ENCODE results near the gene KCNQ1OT1. TPM values are rescaled to one million over a fixed set of nuclear protein-coding genes. Genes with fewer than 3 reads are reported as not detected.

The KCNQ1OT1 gene
- total RNA-seq, 1 experiment from 2014 or later = 1.3 TPM

DNA sequence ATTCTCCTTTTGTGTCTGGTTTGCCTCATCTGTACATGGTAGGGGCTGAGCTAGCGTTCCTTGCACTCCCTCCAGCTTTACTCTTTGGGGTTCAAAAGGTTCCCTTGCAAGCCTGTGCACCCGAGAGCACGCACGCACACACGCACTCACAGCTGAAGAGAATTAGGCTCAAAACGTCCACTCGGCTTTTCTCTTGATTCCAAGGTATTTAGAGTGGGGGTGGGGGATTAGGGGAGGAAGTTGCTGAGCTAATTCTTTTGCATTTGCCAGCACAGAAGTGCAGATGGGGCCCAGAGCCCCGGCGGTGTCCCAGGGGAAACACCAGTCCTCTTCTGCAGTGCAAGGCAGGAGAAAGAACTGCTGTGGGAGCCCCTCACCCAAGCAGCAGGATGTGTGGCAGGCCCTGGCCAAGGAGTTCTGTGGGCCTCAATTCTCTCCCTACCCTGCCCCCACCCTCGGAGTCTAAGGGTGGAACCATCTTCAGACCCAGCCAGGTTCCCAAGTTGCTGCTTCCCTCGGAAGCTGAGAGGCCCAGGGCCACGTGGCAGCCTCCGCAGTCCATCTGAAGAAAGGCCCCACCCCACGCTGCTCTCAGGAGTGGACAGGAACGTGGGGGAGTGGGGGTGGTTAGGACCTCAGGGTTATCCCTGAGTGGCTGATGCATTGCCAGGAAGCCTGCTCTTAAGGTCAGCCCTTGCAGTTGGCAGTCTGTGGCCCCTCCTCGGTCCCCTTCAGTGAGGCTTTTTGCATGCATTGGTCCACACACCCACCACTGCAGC lies 3.8 kb upstream of the KCNQ1OT1 start:
- intact Hi-C loops (cut with micrococcal nuclease; ENCODE audit: unreplicated experiment) = no loop called here
- no peak overlapping the region for H3K4me3 Mint-ChIP-seq (ENCODE audit: low read depth, unreplicated experiment)
- BruUV-seq (replicated peaks) = no TSS peak
- no peak for DNase-seq
- H3K27me3 Mint-ChIP-seq (ENCODE audit: unreplicated experiment) = no peaks in the 10 kb centered on the region
- H3K36me3 Mint-ChIP-seq (ENCODE audit: insufficient read depth, unreplicated experiment) = peaks cover 18% of the 10 kb centered on the region
- CTCF ChIA-PET = interaction anchor here (0.6 to 1.7 kb wide), 2 partner anchors 12 to 95 kb away, joined by 3 read pairs; no protein-coding TSS in a partner anchor
- TF ChIP-seq, protein P1, sequence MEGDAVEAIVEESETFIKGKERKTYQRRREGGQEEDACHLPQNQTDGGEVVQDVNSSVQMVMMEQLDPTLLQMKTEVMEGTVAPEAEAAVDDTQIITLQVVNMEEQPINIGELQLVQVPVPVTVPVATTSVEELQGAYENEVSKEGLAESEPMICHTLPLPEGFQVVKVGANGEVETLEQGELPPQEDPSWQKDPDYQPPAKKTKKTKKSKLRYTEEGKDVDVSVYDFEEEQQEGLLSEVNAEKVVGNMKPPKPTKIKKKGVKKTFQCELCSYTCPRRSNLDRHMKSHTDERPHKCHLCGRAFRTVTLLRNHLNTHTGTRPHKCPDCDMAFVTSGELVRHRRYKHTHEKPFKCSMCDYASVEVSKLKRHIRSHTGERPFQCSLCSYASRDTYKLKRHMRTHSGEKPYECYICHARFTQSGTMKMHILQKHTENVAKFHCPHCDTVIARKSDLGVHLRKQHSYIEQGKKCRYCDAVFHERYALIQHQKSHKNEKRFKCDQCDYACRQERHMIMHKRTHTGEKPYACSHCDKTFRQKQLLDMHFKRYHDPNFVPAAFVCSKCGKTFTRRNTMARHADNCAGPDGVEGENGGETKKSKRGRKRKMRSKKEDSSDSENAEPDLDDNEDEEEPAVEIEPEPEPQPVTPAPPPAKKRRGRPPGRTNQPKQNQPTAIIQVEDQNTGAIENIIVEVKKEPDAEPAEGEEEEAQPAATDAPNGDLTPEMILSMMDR (IDR thresholded peaks at IDR 0.05; ENCODE audit: unreplicated experiment) = no peak
- H3K4me1 Mint-ChIP-seq (ENCODE audit: low read depth, unreplicated experiment) = no peaks in the 10 kb centered on the region
- H3K9me3 Mint-ChIP-seq (ENCODE audit: low read depth, unreplicated experiment) = no peaks in the 10 kb centered on the region
- H3K27ac Mint-ChIP-seq (ENCODE audit: unreplicated experiment) = no peak overlapping the region

DNA sequence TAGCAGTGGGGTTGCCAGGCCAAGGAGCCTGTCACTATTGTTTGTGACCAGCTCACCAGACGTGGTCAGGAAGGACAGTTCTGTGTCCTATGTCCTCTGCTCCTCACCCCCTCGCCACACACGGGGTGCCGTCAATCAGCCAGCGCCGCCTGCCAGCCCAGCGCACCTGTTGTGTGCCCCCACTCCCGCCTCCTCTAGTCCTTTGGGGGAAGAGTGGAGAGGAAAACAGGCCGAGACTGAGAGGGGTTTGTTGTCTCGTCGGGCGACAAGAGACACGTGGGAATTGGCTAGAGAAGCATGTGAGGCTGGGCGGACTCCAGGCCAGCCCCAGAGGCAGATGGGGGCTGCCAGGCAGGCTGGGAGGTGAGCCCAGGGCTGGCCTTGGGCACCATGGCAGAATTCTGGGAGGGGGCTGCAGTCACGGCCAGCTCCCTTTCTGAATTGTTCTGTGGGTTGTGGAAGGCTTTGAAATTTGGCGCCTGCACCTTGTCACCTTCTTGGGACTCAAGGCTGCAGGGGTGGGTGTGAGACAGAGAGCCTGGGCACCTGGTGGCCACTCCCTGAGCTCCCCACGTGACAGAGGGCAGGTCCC lies 3.1 kb upstream of the KCNQ1OT1 start:
- CTCF ChIA-PET = interaction anchor here (1.7 kb wide), 1 partner anchor 12 kb away, joined by 3 read pairs; no protein-coding TSS in a partner anchor
- H3K27me3 Mint-ChIP-seq (ENCODE audit: unreplicated experiment) = no peaks in the 10 kb centered on the region

DNA sequence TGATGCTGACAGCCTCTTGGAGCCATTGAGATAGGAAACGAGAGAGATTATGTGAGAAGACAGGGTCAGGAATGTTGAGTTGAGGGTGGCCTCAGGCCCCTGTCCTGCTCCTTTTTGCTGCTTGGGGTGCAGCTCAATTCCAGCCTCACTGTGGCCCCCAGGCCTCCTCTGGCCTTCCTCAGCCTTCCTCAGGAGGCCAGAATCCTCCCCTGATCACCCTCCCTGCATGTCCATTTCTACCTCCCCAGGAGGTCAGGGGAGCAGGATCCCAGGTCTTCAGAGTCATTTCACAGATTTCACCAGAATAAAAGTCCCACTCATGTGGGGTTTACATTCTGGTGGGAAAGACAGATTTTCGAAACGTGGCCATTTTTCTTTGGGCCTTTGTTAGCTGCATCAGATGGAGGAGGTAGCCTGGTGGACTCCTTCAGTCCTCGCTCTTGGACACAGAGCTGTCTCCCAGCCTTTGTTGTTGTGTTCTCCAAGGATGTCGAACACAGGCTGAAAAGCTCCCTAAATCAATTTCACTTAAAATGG lies 2.2 kb upstream of the KCNQ1OT1 start:
- peaks cover 19% of the 10 kb centered on the region for H3K36me3 Mint-ChIP-seq (ENCODE audit: insufficient read depth, unreplicated experiment)
- no peaks in the 10 kb centered on the region for H3K4me1 Mint-ChIP-seq (ENCODE audit: low read depth, unreplicated experiment)
- H3K27me3 Mint-ChIP-seq (ENCODE audit: unreplicated experiment) = no peaks in the 10 kb centered on the region
- DNase-seq = no peak
- TF ChIP-seq, protein P1 (IDR thresholded peaks at IDR 0.05; ENCODE audit: unreplicated experiment) = no peak
- H3K4me3 Mint-ChIP-seq (ENCODE audit: low read depth, unreplicated experiment) = no peak overlapping the region
- H3K27ac Mint-ChIP-seq (ENCODE audit: unreplicated experiment) = no peak overlapping the region
- intact Hi-C loops (cut with micrococcal nuclease; ENCODE audit: unreplicated experiment) = no loop called here
- no TSS peak for BruUV-seq (replicated peaks)
- H3K9me3 Mint-ChIP-seq (ENCODE audit: low read depth, unreplicated experiment) = no peaks in the 10 kb centered on the region
- CTCF ChIA-PET = no interaction called here

More for the DNA sequence above, 3.1 kb upstream of the KCNQ1OT1 start:
- H3K36me3 Mint-ChIP-seq (ENCODE audit: insufficient read depth, unreplicated experiment) = peaks cover 19% of the 10 kb centered on the region
- H3K27ac Mint-ChIP-seq (ENCODE audit: unreplicated experiment) = no peak overlapping the region
- H3K9me3 Mint-ChIP-seq (ENCODE audit: low read depth, unreplicated experiment) = no peaks in the 10 kb centered on the region
- no peak for DNase-seq
- H3K4me3 Mint-ChIP-seq (ENCODE audit: low read depth, unreplicated experiment) = no peak overlapping the region
- TF ChIP-seq, protein P1 (IDR thresholded peaks at IDR 0.05; ENCODE audit: unreplicated experiment) = no peak
- H3K4me1 Mint-ChIP-seq (ENCODE audit: low read depth, unreplicated experiment) = no peaks in the 10 kb centered on the region
- BruUV-seq (replicated peaks) = no TSS peak
- intact Hi-C loops (cut with micrococcal nuclease; ENCODE audit: unreplicated experiment) = no loop called here

DNA sequence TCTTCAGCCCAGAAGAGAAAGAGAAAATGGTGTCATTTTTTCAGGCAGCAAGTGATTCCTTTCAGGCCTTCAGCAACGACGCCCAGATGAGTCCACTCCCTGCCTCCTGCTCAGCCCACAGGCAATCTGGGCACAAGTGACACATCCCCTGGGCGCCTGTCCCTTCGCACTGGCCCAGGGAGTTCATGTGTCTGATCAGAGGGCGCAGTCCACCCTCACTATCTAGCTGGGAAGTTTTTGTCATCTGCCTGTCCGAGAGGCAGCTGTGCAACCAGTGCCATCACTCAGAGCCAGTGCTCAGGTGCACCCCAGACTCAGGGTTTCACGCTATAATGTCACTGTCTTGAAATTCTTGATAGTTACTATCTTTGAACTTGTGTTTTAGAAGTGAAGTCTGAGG lies 1.4 kb upstream of the KCNQ1OT1 start:
- H3K36me3 Mint-ChIP-seq (ENCODE audit: insufficient read depth, unreplicated experiment) = peaks cover 19% of the 10 kb centered on the region
- DNase-seq = no peak
- no TSS peak for BruUV-seq (replicated peaks)
- CTCF ChIA-PET = interaction anchor here (0.5 kb wide), 1 partner anchor 156 kb away, joined by 3 read pairs; no protein-coding TSS in a partner anchor
- intact Hi-C loops (cut with micrococcal nuclease; ENCODE audit: unreplicated experiment) = no loop called here
- H3K27me3 Mint-ChIP-seq (ENCODE audit: unreplicated experiment) = no peaks in the 10 kb centered on the region
- peak overlapping the region; percentile 62 for H3K4me3 Mint-ChIP-seq (ENCODE audit: low read depth, unreplicated experiment)
- H3K4me1 Mint-ChIP-seq (ENCODE audit: low read depth, unreplicated experiment) = no peaks in the 10 kb centered on the region
- no peaks in the 10 kb centered on the region for H3K9me3 Mint-ChIP-seq (ENCODE audit: low read depth, unreplicated experiment)
- TF ChIP-seq, protein P1 (IDR thresholded peaks at IDR 0.05; ENCODE audit: unreplicated experiment) = no peak
- no peak overlapping the region for H3K27ac Mint-ChIP-seq (ENCODE audit: unreplicated experiment)

Data from Calu3 (cell line).